ENCODE measurements around the gene ATG13.
A peak's percentile ranks its signal among the peaks of the same experiment; 100 is the strongest.

GRCh38 chr11:46669711-46670139 lies 52.4 kb downstream of the ATG13 start:
- peak; percentile 61 for TF ChIP-seq CTCF (IDR thresholded peaks at IDR 0.05; ENCODE audit: insufficient read depth, low read length)
- TF ChIP-seq REST (IDR thresholded peaks at IDR 0.05; ENCODE audit: insufficient replicate concordance, low read depth): no peak
- TF ChIP-seq POLR2AphosphoS5 (IDR thresholded peaks at IDR 0.05; ENCODE audit: low read depth): no peak
